Panc1 (cell line): Measurements from ENCODE around the gene INHBB.

ENCODE experiments used
- TF ChIP-seq, protein P1 (sequence below): fragments of 450-650 bp; IDR thresholded peaks from 2 replicates; pipeline ENCODE4 v1.5.1; 2017; ENCODE audit warnings: mild to moderate bottlenecking
- TF ChIP-seq, protein P2 (sequence below), 2 experiments: IDR thresholded peaks; 2 replicates each; pipeline ENCODE4 v1.6.1; 2011 to 2012; ENCODE audit warnings: low read depth in 2 of 2, control low read depth in 1 of 2, low read length in 1 of 2, mild to moderate bottlenecking in 1 of 2, moderate library complexity in 1 of 2; ENCODE audit not compliant: insufficient read depth in 1 of 2

DNA sequence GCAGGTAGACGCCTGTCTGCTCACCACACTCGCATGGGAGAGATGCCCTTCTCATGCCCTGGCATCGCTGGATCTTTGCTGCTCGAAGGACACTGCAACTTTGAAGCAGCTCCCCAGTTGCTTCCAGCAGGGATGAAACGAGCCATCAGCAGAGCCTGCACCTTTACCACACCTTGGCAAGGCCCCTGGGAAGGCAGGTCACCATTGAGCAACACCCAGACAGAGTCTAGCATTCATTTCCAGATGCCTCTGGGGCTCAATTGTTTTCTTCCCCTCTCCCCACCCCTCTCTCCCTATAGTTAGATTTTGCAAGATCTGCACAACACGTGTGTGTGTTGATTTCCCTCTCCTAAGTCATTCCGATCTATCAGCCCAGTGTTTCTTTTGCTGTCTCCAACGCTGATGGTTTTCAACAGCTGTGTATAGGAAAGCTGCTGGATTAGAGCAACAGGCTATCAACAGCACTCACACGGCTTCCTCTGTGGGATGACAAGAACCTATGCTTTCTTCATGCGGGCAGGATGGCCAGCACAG lies 25.6 kb upstream of the INHBB start:
- TF ChIP-seq, protein P1, sequence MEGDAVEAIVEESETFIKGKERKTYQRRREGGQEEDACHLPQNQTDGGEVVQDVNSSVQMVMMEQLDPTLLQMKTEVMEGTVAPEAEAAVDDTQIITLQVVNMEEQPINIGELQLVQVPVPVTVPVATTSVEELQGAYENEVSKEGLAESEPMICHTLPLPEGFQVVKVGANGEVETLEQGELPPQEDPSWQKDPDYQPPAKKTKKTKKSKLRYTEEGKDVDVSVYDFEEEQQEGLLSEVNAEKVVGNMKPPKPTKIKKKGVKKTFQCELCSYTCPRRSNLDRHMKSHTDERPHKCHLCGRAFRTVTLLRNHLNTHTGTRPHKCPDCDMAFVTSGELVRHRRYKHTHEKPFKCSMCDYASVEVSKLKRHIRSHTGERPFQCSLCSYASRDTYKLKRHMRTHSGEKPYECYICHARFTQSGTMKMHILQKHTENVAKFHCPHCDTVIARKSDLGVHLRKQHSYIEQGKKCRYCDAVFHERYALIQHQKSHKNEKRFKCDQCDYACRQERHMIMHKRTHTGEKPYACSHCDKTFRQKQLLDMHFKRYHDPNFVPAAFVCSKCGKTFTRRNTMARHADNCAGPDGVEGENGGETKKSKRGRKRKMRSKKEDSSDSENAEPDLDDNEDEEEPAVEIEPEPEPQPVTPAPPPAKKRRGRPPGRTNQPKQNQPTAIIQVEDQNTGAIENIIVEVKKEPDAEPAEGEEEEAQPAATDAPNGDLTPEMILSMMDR, result no peak
- TF ChIP-seq, protein P2, sequence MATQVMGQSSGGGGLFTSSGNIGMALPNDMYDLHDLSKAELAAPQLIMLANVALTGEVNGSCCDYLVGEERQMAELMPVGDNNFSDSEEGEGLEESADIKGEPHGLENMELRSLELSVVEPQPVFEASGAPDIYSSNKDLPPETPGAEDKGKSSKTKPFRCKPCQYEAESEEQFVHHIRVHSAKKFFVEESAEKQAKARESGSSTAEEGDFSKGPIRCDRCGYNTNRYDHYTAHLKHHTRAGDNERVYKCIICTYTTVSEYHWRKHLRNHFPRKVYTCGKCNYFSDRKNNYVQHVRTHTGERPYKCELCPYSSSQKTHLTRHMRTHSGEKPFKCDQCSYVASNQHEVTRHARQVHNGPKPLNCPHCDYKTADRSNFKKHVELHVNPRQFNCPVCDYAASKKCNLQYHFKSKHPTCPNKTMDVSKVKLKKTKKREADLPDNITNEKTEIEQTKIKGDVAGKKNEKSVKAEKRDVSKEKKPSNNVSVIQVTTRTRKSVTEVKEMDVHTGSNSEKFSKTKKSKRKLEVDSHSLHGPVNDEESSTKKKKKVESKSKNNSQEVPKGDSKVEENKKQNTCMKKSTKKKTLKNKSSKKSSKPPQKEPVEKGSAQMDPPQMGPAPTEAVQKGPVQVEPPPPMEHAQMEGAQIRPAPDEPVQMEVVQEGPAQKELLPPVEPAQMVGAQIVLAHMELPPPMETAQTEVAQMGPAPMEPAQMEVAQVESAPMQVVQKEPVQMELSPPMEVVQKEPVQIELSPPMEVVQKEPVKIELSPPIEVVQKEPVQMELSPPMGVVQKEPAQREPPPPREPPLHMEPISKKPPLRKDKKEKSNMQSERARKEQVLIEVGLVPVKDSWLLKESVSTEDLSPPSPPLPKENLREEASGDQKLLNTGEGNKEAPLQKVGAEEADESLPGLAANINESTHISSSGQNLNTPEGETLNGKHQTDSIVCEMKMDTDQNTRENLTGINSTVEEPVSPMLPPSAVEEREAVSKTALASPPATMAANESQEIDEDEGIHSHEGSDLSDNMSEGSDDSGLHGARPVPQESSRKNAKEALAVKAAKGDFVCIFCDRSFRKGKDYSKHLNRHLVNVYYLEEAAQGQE (IDR thresholded peaks at IDR 0.05; ENCODE audit: insufficient read depth in 1 of 2, low read depth in 2 of 2, low read length in 1 of 2), result no peak
